HG03342 (cell line): Measurements from ENCODE around the gene SNX32.

ENCODE experiments used
- ATAC-seq: cut with Tn5 transposase; IDR thresholded peaks from one replicate; pipeline ENCODE4 v1.9.1; 2021; ENCODE audit warnings: mild to moderate bottlenecking, moderate library complexity; ENCODE audit not compliant: unreplicated experiment

Gene SNX32

GRCh38 chr11:65865550-65866172 lies 31.9 kb downstream of the SNX32 start:
- no peak for ATAC-seq

- no peak for ATAC-seq
These were observed 32.9 kb downstream of the SNX32 start for GRCh38 chr11:65866509-65867283.

GRCh38 chr11:65867284-65868071 lies 33.7 kb downstream of the SNX32 start:
- ATAC-seq: no peak

- no peak for ATAC-seq
These were observed 34.4 kb downstream of the SNX32 start for GRCh38 chr11:65868076-65868667.

GRCh38 chr11:65868907-65869306 lies 35.1 kb downstream of the SNX32 start:
- ATAC-seq: no peak

- no peak for ATAC-seq
These were observed 36.0 kb downstream of the SNX32 start for GRCh38 chr11:65869643-65870306.

- ATAC-seq: no peak
These were observed 36.5 kb downstream of the SNX32 start for GRCh38 chr11:65870307-65870658.

DNA sequence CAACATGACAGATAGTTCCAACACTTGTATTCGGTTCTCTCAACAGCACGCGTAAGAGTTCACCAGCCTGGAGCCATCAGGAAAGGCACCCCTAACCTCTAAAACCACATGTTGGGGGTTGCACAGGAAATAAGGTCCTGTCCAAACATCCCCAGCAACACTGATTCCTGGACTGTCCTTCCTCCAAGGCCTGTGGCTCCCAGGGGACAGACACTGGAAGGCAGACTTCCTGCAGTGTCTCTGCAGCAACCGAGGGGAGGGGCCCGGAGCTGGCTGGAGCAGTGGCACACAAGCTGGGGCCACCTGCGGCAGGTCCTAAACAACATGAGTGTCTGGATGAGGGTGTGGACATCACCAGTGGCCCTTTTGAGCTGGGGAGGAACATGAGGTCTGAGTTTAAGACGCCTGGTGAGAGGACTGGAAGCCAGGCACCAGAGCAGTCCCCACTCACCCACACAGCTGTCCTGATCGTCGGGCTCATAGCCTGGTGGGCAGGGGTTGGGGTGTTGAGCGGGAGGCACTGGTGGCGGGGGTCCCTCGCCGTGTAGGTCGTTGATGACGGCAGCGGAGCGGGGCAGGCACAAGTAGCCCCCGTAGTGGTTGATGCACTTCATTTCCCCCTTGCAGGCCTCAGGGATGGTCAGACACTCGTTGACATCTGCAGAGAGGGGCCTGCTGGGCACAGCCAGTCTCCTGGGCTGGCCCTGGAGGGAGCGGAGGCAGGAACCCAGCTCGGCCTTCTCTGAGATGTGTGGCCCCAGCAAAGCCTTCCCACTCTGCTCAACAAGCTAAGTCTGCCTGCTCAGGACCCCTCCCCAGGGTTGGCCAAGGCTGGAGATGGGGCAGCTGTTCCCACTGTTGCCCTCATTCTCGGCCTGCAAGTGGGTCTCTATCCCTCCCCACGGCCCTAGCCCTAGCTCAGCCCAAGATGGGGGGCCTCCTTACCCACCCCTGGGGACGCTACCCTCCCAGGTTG lies 37.2 kb downstream of the SNX32 start:
- ATAC-seq: no peak

DNA sequence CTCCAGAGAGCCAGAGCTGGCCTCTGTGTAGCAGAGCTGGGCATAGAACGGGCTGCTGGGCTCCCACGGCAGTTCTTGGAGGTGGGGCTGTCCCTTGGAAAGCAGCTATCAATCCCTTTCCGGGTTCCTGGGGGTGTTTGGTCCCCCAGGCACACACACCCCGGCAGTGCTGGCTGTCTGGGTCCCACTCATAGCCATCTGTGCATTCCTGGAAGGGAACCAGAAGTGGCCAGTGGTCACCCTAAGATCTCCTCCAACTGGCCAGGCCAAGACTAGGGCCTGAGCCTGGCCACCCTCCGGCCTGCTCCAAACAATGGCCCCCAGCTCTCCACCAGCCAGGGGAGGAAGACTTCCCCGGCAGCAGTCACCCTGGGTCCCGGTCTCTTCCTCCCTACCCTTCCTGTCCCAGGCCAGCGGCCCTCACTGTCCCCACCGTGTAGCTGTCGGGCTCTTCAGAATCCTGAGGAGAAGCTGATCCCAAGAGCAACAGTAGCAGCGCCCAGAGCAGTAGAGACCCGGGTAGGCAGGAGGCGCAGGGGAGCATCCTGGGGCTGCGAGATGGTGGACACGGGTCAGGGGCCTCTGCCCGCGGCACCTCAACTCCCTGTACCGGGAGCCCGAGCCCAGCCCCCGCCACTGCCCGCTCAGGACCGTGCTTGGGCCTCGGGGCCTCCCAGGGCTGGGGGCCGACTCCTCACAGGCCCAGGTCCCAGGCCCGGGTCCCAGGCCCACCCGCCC lies 38.2 kb downstream of the SNX32 start:
- no peak for ATAC-seq

- no peak for ATAC-seq
These were observed 39.0 kb downstream of the SNX32 start, which contains the start of gene EFEMP2 for GRCh38 chr11:65872586-65873317. Gene EFEMP2, minus strand, starts transcription at chr11:65872800. Its CDS starts 446 bp downstream, at chr11:65872354.

DNA sequence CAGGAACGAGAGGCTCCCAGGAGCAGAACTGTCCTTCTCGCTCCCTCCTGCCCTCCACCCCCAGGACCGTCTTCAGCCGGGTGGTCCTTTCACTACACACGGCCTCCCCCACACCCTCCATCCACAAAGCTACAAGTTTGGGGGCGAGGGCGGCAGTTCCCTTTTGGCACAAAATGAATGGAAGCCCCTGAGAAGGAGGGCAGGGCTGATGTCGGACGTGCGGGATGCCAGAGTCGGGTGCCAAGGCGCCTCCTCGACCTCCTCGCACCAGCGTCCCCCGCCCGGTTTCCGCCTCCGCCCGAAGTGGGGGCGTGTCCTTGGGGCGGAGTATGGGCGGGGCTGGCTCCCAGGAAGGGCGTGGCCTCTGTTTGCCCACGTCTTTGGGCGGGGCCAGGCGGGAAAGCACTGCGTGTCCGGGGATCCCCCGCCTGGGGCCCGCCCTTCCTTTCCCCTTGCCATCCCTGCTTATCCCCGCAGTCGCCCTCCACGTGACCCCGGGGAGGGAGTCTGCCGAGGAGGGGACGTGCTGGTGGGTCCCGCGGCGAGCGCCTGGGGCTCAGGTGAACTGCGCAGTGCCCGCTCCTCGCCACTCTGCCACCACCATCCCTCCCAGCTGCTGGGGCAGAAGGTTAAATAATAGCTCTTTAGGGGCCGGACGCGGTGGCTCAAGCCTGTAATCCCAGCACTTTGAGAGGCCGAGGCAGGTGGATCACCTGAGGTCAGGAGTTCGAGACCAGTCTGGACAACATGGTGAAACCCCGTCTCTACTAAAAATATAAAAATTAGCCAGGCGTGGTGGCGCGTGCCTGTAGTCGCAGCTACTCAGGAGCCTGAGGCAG lies 39.8 kb downstream of the SNX32 start:
- ATAC-seq: peak; percentile 75

DNA sequence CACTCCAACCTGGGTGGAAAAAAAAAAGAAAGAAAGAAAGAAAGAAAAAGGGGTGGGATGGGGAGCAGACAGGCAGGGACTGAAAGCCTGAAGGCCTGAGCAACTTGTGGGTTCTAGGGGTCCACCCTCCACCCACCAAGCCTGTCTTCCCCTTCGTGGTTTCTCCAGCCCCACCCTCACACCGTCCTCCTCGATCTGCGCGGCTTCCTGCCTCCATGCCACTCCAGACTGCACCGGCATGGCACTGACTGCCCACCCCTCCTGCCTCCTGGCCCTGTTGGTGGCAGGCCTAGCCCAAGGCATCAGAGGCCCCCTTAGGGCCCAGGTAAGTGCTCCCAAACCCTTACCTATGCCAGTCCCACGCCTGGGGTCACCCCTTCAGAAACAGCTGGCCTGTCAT lies 45.9 kb downstream of the SNX32 start, which contains the start of gene CTSW:
CTSW (plus strand) TSS at position 221 of the 400 bp plus-strand sequence; CDS start at position 239, 18 bp downstream.
- no peak for ATAC-seq

GRCh38 chr11:65880027-65880426 lies 46.3 kb downstream of the SNX32 start:
- no peak for ATAC-seq

DNA sequence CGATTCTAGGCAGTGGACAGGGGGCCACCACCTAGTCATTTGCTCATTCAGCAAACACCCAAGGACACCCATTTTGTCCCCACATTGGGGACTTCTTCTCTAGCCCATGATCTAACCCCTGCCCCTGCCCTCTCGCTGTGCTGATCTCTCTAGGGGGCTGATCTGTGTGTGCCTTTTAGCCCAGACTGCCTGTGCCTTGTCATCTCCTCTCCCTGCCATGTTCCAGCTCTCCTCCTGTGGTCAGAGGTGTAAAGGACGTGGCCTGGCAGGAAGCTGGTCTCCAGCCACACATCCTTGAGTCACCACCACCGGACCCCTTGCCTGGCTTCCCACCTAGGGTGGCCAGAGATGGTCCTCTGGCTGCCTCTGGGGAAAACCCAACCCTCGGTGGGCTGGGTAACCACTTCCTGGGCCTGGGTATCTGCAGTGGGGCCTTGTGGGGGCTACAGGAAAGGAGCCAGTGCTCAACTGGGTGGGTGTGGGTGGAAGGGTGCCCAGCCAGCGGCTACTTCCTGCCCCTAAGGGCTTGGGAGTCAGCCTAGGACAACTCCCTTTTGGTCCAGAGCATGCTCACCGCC lies 47.2 kb downstream of the SNX32 start:
- ATAC-seq: no peak

- ATAC-seq: no peak
These were observed 48.6 kb downstream of the SNX32 start for GRCh38 chr11:65882120-65883057.
